NB4 (cell line): ENCODE data around the gene TLCD2.

Experiments used
- DNase-seq: peaks from one replicate; pipeline ENCODE4 v3.0.0; 2010; ENCODE audit warnings: low read depth
- H3K4me3 ChIP-seq: one replicate; pipeline ENCODE4 v1.5.1; 2011; ENCODE audit warnings: mild to moderate bottlenecking, low read depth, low read length, moderate library complexity
- MYC ChIP-seq: IDR thresholded peaks from 2 replicates; pipeline ENCODE4 v1.6.1; 2011; ENCODE audit warnings: low read depth, low read length
- POLR2A ChIP-seq: IDR thresholded peaks from 2 replicates; pipeline ENCODE4 v1.6.1; 2011; ENCODE audit warnings: mild to moderate bottlenecking; ENCODE audit not compliant: insufficient read length; ENCODE audit errors: extremely low read depth
- TF ChIP-seq, protein P1 (sequence below): IDR thresholded peaks from one replicate; pipeline ENCODE4 v1.5.1; 2012; ENCODE audit warnings: low read depth, low read length
- TF ChIP-seq, protein P2 (sequence below): IDR thresholded peaks from 2 replicates; pipeline ENCODE4 v1.6.1; 2011; ENCODE audit warnings: low read depth, low read length

Gene TLCD2

GRCh38 chr17:1720856-1721386 is 10.7 kb upstream of the TLCD2 start:
- peak; percentile 55 for DNase-seq
- no peak for TF ChIP-seq POLR2A
- TF ChIP-seq, protein P1, sequence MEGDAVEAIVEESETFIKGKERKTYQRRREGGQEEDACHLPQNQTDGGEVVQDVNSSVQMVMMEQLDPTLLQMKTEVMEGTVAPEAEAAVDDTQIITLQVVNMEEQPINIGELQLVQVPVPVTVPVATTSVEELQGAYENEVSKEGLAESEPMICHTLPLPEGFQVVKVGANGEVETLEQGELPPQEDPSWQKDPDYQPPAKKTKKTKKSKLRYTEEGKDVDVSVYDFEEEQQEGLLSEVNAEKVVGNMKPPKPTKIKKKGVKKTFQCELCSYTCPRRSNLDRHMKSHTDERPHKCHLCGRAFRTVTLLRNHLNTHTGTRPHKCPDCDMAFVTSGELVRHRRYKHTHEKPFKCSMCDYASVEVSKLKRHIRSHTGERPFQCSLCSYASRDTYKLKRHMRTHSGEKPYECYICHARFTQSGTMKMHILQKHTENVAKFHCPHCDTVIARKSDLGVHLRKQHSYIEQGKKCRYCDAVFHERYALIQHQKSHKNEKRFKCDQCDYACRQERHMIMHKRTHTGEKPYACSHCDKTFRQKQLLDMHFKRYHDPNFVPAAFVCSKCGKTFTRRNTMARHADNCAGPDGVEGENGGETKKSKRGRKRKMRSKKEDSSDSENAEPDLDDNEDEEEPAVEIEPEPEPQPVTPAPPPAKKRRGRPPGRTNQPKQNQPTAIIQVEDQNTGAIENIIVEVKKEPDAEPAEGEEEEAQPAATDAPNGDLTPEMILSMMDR, result peak; percentile 87
- H3K4me3 ChIP-seq, result no peak overlapping the region

GRCh38 chr17:1718362-1719165 is 8.4 kb upstream of the TLCD2 start:
- no peak overlapping the region for H3K4me3 ChIP-seq
- TF ChIP-seq, protein P2, sequence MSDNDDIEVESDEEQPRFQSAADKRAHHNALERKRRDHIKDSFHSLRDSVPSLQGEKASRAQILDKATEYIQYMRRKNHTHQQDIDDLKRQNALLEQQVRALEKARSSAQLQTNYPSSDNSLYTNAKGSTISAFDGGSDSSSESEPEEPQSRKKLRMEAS, result no peak
- TF ChIP-seq, protein P1, result no peak
- no peak for TF ChIP-seq POLR2A
- no peak for TF ChIP-seq MYC
- DNase-seq, result no peak

GRCh38 chr17:1716912-1717695 is 6.9 kb upstream of the TLCD2 start:
- TF ChIP-seq POLR2A (no peak), MYC (peak; percentile 51)
- TF ChIP-seq, protein P1, result no peak
- TF ChIP-seq, protein P2, result peak; percentile 33; the same call in 1 of the 2 replicates
- peak; percentile 95 for DNase-seq
- peak overlapping the region; percentile 72 for H3K4me3 ChIP-seq

- peak; percentile 98 for DNase-seq
- H3K4me3 ChIP-seq, result peak overlapping the region; percentile 72
- TF ChIP-seq POLR2A, result no peak
Observed at GRCh38 chr17:1716076-1716911, 6.1 kb upstream of the TLCD2 start.

- TF ChIP-seq MYC, result no peak
- TF ChIP-seq, protein P2, result no peak
- TF ChIP-seq, protein P1, result no peak
- TF ChIP-seq POLR2A, result no peak
- H3K4me3 ChIP-seq, result peak overlapping the region; percentile 44
- DNase-seq, result no peak
Observed at GRCh38 chr17:1715803-1716075, 5.6 kb upstream of the TLCD2 start.
